B cell (primary cell): ENCODE results near the gene TM9SF4. TPM values are rescaled to one million over a fixed set of nuclear protein-coding genes. Genes with fewer than 3 reads are reported as not detected.

Source experiments
- ATAC-seq: fragments of 200-7000 bp; cut with Tn5 transposase; one replicate; pipeline ENCODE4 v1.10.0; 2021; ENCODE audit warnings: low read depth, mild to moderate bottlenecking, moderate number of reproducible peaks, moderate library complexity
- CTCF ChIA-PET: fragments of 350-600 bp; sonication (Branson Sonifier 250); formaldehyde crosslinking; loops from one replicate; lab custom pipeline; 2021; ENCODE audit warnings: antibody characterized with exemption, inconsistent platforms; lab: Charles Lee
- POLR2A ChIA-PET: fragments of 350-600 bp; sonication (Branson Sonifier 250); formaldehyde crosslinking; loops from one replicate; lab custom pipeline; 2021; ENCODE audit warnings: antibody characterized with exemption; lab: Charles Lee
- DNase-seq: peaks from one replicate; pipeline ENCODE4 v3.0.0; 2013
- H2AFZ ChIP-seq: 2 replicates; pipeline ENCODE4 v1.6.1; 2012; ENCODE audit warnings: mild to moderate bottlenecking, low read depth, low read length; ENCODE audit not compliant: insufficient read depth, poor library complexity, severe bottlenecking
- H3K27ac ChIP-seq, 2 donors: 1 replicate in 1 of 2; 2 replicates in 1 of 2; pipeline ENCODE4 v1.5.1; 2012 to 2013; ENCODE audit warnings: low read length in 2 of 2, mild to moderate bottlenecking in 2 of 2, moderate library complexity in 1 of 2
- H3K27me3 ChIP-seq, 4 experiments: fragments of 200-600 bp in 1 of 4; sonication (generic) in 1 of 4; replicated peaks in 1 of 4; 1 replicate in 2 of 4; 2 replicates in 2 of 4; pipeline versions ENCODE4 v1.6.1 to v1.7.0; 2013 to 2016; ENCODE audit warnings: low read length in 3 of 4, mild to moderate bottlenecking in 2 of 4, mixed read lengths in 1 of 4, moderate library complexity in 1 of 4; ENCODE audit not compliant: insufficient read depth in 4 of 4, control insufficient read depth in 3 of 4; ENCODE audit errors: control extremely low read depth in 1 of 4
- H3K36me3 ChIP-seq, 2 experiments: replicated peaks in 1 of 2; 1 replicate in 1 of 2; 2 replicates in 1 of 2; pipeline versions ENCODE4 v1.6.1 to v1.7.1; 2013; ENCODE audit warnings: low read length in 1 of 2; ENCODE audit not compliant: insufficient read depth in 2 of 2, control insufficient read depth in 1 of 2; ENCODE audit errors: control extremely low read depth in 1 of 2, extremely low read depth in 1 of 2
- H3K4me1 ChIP-seq, 2 donors: fragments of 200-600 bp in 1 of 2; sonication (generic) in 1 of 2; 1 replicate in 1 of 2; 2 replicates in 1 of 2; pipeline versions ENCODE4 v1.5.1 to v1.6.1; 2013 to 2017; ENCODE audit warnings: low read length in 2 of 2; ENCODE audit not compliant: control insufficient read depth in 2 of 2, insufficient read depth in 2 of 2
- H3K4me2 ChIP-seq: replicated peaks from 2 replicates; pipeline ENCODE3; 2012; ENCODE audit warnings: mild to moderate bottlenecking, low read depth, low read length; ENCODE audit not compliant: poor library complexity, severe bottlenecking
- H3K4me3 ChIP-seq, 5 experiments: fragments of 200-600 bp in 1 of 5; sonication (generic) in 1 of 5; 1 replicate in 3 of 5; 2 replicates in 2 of 5; pipeline versions ENCODE4 v1.5.1 to v1.7.0; 2011 to 2016; ENCODE audit warnings: low read length in 4 of 5, mild to moderate bottlenecking in 4 of 5, low read depth in 2 of 5, control low read depth in 1 of 5, moderate library complexity in 1 of 5; ENCODE audit not compliant: insufficient read depth in 1 of 5; ENCODE audit errors: control extremely low read depth in 1 of 5, extremely low read depth in 1 of 5
- H3K79me2 ChIP-seq: fragments of 200-600 bp; sonication (generic); one replicate; pipeline ENCODE4 v1.6.0; 2016; ENCODE audit warnings: low read length; ENCODE audit not compliant: control insufficient read depth, insufficient read depth
- H3K9ac ChIP-seq: fragments of 200-600 bp; sonication (generic); 2 replicates; pipeline ENCODE4 v1.6.1; 2017; ENCODE audit warnings: mild to moderate bottlenecking, low read length, moderate library complexity
- H3K9me3 ChIP-seq, 3 donors: one replicate each; pipeline versions ENCODE4 v1.6.1 to v1.7.1; 2013; ENCODE audit warnings: low read length in 2 of 3; ENCODE audit not compliant: control insufficient read depth in 2 of 3, insufficient read depth in 1 of 3; ENCODE audit errors: control extremely low read depth in 1 of 3
- H4K20me1 ChIP-seq: 2 replicates; pipeline ENCODE4 v1.6.0; 2012; ENCODE audit warnings: mild to moderate bottlenecking, low read length; ENCODE audit not compliant: insufficient read depth, control insufficient read depth, poor library complexity, severe bottlenecking
- H3K27ac Mint-ChIP-seq: one replicate; pipeline ENCODE4 v1.8.0; 2021; ENCODE audit warnings: mixed read lengths
- H3K27me3 Mint-ChIP-seq: one replicate; pipeline ENCODE4 v1.8.0; 2021; ENCODE audit warnings: mixed read lengths
- H3K4me1 Mint-ChIP-seq: one replicate; pipeline ENCODE4 v1.8.0; 2021; ENCODE audit warnings: mixed read lengths
- H3K4me3 Mint-ChIP-seq: one replicate; pipeline ENCODE4 v1.8.0; 2021; ENCODE audit warnings: mixed read lengths
- H3K9me3 Mint-ChIP-seq: one replicate; pipeline ENCODE4 v1.8.0; 2022; ENCODE audit warnings: mixed read lengths; ENCODE audit not compliant: insufficient read depth
- CTCF ChIP-seq: fragments of 200-600 bp; IDR thresholded peaks from one replicate; pipeline ENCODE4 v1.8.0; 2022; ENCODE audit warnings: antibody characterized with exemption, mild to moderate bottlenecking
- EZH2 ChIP-seq: IDR thresholded peaks from 2 replicates; pipeline ENCODE4 v1.6.1; 2012; ENCODE audit warnings: borderline replicate concordance, low read depth, mild to moderate bottlenecking, moderate library complexity, low read length; ENCODE audit not compliant: insufficient read depth, poor library complexity, severe bottlenecking
- WGBS: methylation state at CpG from one replicate; pipeline ENCODE4 v1.1.5; 2013; ENCODE audit warnings: missing lambda C conversion rate; ENCODE audit not compliant: insufficient coverage; 5-methylcytosine and 5-hydroxymethylcytosine counted together
- intact Hi-C: fragments of 100-400 bp; cut with micrococcal nuclease; formaldehyde crosslinking; loops from one replicate; pipeline ENCODE4 v1.10.0; 2022
- polyA plus RNA-seq: library from polyadenylated mRNA; depleted of rRNA; stranded (reverse); fragments of >200 nt; gene quantifications from 2 replicates; pipeline ENCODE4 v1.2.3, GENCODE V29; 2012
- total RNA-seq, 2 donors: library from RNA; stranded (reverse); fragments of 120-200 nt in 1 of 2; gene quantifications; 1 replicate in 1 of 2; 2 replicates in 1 of 2; pipeline versions ENCODE4 v1.2.3 to v1.2.4, GENCODE V29; 2013 to 2022

Gene TM9SF4
- total and polyA plus RNA-seq, 2 donors (not counting 1 experiment from before 2014, with no cell fraction given): 23.5 to 53.8 TPM

- CTCF ChIA-PET: interaction anchor here (1.2 to 1.3 kb wide), 3 partner anchors 19 to 43 kb away, joined by 3 to 4 read pairs (median 3); no protein-coding TSS in a partner anchor
- H3K4me1 ChIP-seq: peaks cover 13 to 26% of the 10 kb centered on the region in 2 donors
These were observed 37.3 kb upstream of the TM9SF4 start for GRCh38 chr20:32072168-32072750.

GRCh38 chr20:32075534-32075933 is 34.0 kb upstream of the TM9SF4 start:
- DNase-seq (no peak), ATAC-seq (no peak)
- Histone ChIP-seq H3K27me3 (no peaks in the 10 kb centered on the region), H4K20me1 (no peaks in the 10 kb centered on the region), H2AFZ (no peak overlapping the region), H3K4me3 (no peak overlapping the region), H3K27ac (no peak overlapping the region), H3K9ac (no peak overlapping the region), H3K36me3 (peaks cover 7 to 44% of the 10 kb centered on the region in 2 experiments), H3K4me2 (no peak overlapping the region), H3K4me1 (peaks cover 2 to 7% of the 10 kb centered on the region in 2 donors), H3K9me3 (no peaks in the 10 kb centered on the region), H3K79me2 (peaks cover 5% of the 10 kb centered on the region)
- intact Hi-C loops: no loop called here
- 100% methylated on average over 1 of the region's 1 CpG for WGBS
- TF ChIP-seq CTCF (no peak), EZH2 (no peak)
- Mint-ChIP-seq H3K4me3 (no peak overlapping the region), H3K27me3 (no peaks in the 10 kb centered on the region), H3K27ac (no peak overlapping the region), H3K4me1 (peaks cover 8% of the 10 kb centered on the region), H3K9me3 (no peaks in the 10 kb centered on the region)
- ChIA-PET POLR2A (no interaction called here), CTCF (interaction anchor here (1.2 to 1.5 kb wide), 2 partner anchors 26 to 46 kb away, joined by 3 read pairs; no protein-coding TSS in a partner anchor)

More at GRCh38 chr20:32072168-32072750, 37.3 kb upstream of the TM9SF4 start:
- TF ChIP-seq CTCF: no peak
- POLR2A ChIA-PET: no interaction called here
- Histone ChIP-seq H3K4me2 (no peak overlapping the region), H2AFZ (no peak overlapping the region), H3K79me2 (peaks cover 5% of the 10 kb centered on the region), H3K4me3 (no peak overlapping the region), H3K9me3 (no peaks in the 10 kb centered on the region), H3K9ac (no peak overlapping the region), H3K36me3 (peaks cover 4 to 41% of the 10 kb centered on the region in 2 experiments), H3K27ac (no peak overlapping the region), H3K27me3 (no peaks in the 10 kb centered on the region), H4K20me1 (no peaks in the 10 kb centered on the region)
- H3K9me3 Mint-ChIP-seq: no peaks in the 10 kb centered on the region
- H3K27me3 Mint-ChIP-seq: no peaks in the 10 kb centered on the region
- DNase-seq (no peak), ATAC-seq (no peak)
- H3K4me3 Mint-ChIP-seq: no peak overlapping the region
- intact Hi-C loops: no loop called here
- peaks cover 30% of the 10 kb centered on the region for H3K4me1 Mint-ChIP-seq
- WGBS: 94% methylated on average over 3 of the region's 6 CpGs
- no peak overlapping the region for H3K27ac Mint-ChIP-seq
